Posterior cingulate gyrus (tissue), 11 donors: ENCODE results near the gene ABI2.
"Not testable (repeated sequence)": the region's sequence is repeated elsewhere in the genome, so short reads cannot be mapped to it uniquely, and the experiment has no call there.

Experiments
- DNase-seq, 10 donors: peaks; one replicate each; pipeline versions ENCODE4 v3.0.0 to v3.0.0-alpha.2; 2020 to 2021; ENCODE audit warnings: mixed read lengths in 3 of 10
- intact Hi-C: fragments of 100-400 bp; cut with DNase I; formaldehyde crosslinking; loops from one replicate; pipeline ENCODE4 v1.15.1; 2023

ABI2 gene

DNA sequence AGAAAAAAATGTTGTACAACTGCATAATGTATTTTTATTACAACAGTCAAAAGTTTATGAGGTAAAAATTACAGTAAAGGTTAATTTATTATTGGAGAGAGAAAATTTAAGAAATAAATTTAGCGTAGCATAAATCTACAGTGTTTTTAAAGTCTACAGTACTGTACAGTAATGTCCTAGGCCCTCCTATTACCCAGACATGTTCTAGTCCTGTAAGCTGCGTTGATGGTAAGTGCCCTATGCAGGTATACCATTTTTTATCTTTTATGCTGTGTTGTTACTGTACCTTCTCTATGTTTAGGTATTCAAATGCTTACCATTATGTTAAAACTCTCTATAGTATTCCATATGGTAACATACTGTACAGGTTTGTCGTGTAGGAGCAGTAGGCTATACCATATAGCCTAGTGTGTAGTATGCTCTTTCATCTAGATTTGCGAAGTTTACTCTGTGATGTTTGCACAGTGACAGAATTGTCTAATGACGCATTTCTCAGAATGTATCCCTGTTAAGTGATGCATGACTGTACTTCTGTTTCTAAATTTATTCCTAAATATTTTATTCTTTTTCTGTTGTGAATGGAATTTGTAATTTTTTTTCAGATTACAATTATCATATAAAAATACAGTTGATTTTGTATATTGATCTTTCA is 24.5 kb downstream of the ABI2 start:
- no peak for DNase-seq
- intact Hi-C loops = no loop called here

DNA sequence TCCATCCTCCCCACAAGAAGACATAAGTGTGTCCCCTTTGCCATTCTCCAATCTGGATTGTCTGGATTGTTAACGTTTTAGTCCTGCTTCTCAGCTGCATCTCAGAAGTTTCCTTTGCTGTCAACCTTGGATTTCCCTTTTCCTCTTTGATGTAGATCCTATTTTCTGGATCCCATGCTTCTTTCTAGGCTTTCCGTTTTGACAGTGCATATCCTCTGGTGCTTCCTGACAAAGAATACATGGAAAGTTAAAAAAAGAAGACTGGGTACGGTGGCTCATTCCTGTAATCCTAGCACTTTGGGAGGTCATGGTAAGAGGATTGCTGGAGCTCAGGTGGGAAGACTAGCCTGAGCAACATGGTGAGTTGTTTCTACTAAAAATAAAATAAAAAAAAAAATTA is 26.8 kb downstream of the ABI2 start:
- DNase-seq = no peak
- intact Hi-C loops = no loop called here

DNA sequence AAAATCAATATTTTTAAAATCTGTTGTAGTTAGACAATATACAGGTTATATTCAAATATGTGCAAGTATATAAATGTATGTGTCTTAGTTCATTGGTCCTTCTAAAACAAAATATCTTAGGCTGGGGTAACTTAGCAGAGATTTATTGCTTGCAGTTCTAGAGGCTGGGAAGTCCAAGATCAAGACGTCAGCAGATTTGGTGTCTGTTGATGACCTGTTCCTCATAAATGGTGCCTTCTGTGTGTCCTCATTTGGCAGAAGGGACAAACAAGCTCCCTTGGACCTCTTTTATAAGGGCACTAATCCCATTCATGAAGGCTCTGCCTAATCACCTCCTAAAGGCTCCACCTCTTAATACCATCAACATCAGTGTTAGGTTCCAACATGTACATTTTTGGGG is 31.3 kb downstream of the ABI2 start:
- intact Hi-C loops = no loop called here

DNA sequence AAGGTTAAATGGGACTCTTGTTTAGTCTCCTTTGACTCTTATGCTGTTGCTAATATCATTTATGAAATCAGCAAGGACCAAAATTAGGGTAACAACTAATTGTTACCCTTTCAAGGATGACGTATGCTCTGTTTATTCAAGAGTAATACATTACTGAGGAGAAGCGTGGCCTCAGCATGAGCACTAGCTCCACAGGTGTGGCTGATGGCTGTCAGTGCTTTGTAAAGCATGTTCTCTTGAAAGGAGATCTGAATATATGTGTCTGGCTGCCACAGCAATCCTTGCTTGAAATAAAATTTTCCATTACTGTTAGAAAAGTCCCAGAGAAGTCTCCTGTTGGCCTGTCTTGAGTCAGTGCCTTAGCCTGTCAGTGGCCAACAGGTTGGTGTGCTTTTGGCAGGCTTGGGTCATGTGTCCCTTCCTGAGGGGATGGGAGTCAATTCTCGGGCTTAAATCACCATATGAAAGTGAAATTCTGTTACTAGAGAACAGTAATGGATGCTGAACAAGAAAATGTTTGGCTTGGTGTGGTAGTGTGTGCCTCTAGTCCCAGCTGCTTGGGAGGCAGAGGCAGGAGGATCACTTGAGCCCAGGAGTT is 32.7 kb downstream of the ABI2 start:
- intact Hi-C loops = no loop called here
- DNase-seq = no peak

More for the DNA sequence above, 31.3 kb downstream of the ABI2 start:
- DNase-seq = no peak

DNA sequence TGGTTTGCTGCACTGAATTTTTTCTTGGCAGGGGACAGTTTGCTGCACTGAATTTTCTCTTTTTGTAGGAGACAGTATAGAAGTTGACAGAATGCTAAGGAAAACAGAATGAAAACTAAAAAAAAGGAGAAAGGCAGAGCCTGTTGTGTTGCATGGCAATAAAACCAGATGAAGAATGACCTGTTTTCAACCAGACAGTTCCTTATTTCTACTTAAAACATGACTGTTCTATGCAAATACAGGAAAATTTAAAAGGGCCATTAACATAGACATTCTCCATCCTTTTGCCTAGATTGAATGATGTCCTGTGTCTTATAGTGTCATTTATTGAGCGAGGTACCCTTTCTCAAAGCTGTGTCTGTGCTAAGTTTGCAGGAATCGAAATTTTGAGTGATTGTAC is 33.3 kb downstream of the ABI2 start:
- DNase-seq = no peak

DNA sequence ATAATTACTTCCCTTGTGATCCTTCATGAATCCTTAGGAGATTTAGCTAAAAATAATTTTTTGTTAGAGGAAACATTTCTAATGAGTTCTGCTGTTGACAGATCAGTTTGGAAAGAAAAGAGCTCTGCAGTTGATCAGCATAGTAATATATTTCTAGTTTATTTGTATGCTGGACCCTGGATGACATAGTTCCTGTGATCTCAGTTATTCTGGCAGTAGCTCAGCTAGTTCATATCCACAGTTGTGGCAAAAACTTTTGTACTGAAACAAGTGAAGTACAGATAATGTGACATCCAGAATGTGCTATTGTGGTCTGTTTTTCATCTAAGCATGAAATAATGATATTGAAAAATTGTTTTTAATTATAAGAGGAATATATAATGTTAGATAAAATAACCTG is 33.7 kb downstream of the ABI2 start:
- intact Hi-C loops = no loop called here
- no peak for DNase-seq

More for the DNA sequence above, 33.3 kb downstream of the ABI2 start:
- intact Hi-C loops = no loop called here

DNA sequence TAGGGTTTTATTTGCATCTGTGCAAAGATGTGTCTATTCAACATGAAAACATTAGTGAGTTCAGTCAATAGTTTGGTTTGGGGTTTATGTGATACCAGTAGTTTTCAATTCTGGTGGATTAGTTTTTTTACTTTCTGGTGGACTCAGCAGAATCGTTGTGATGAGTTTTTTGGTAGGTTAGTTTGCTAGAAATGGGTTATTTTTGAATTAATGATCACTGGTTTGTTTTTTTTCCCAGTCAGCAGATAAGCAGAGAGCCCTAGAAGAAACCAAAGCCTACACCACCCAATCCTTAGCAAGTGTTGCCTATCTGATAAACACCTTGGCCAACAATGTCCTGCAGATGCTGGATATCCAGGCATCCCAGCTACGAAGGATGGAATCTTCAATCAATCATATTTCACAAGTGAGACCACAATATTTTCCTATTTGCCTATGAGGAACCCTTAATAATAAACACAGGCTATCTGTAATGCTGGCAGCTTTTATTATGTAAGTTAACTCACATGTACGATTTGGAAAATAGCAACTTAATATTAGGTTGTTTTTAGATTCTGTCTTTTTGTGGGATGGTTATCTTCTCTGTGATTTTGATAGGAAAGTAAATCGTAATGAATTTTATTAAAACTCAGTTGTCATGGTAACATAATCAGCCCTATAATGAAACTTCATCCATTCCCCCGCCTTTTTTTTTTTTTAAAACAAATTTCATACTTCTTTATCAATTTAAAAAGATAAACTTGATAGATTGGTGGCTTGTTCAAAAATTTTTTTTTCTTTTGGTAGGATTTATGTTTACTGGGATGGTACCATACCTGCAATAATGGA is 38.7 kb downstream of the ABI2 start:
- intact Hi-C loops = no loop called here
- no peak for DNase-seq

DNA sequence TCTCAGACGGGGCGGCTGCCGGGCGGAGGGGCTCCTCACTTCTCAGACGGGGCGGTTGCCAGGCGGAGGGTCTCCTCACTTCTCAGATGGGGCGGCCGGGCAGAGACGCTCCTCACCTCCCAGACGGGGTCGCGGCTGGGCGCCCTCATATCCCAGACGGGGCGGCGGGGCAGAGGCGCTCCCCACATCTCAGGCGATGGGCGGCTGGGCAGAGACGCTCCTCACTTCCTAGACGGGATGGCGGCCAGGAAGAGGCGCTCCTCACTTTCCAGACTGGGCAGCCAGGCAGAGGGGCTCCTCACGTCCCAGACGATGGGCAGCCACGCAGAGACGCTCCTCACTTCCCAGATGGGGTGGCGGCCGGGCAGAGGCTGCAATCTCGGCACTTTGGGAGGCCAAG is 44.5 kb downstream of the ABI2 start:
- intact Hi-C loops, DNase-seq: not testable (repeated sequence)

DNA sequence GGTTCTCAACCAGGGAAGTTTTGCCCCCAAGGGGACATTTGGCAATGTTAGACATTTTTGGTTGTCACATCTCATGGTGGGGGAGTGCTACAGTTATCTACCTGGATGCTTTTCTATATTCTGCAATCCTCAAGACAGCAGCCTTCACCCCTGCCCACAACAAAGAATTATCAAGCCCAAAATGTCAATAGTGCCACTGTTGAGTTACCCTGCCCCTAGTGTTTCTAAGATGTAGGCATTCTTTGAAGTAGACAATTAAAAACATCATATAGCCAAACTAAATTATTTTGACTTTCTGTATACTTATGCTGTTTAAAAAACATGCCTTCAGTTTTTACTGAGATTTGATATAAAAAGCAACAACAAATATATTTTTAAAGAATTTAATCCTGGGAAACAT is 48.0 kb downstream of the ABI2 start:
- intact Hi-C loops = no loop called here
- no peak for DNase-seq

DNA sequence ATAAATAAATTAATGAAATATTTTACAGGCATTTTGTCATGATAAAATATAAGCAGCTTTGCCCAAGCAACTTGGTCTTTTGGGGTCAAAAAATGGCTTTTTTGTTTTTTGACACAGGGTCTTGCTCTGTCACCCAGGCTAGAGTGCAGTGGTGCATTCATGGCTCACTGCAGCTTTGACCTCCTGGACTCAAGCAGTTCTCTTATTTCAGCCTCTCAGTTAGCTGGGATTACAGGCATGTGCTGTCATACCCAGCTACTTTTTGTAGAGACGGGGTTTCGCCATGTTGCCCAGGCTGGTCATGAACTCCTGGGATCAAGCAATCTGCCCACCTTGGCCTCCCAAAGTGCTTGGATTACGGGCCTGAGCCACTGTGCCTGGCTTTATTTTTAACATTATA is 51.0 kb downstream of the ABI2 start:
- intact Hi-C loops = no loop called here
- no peak for DNase-seq

DNA sequence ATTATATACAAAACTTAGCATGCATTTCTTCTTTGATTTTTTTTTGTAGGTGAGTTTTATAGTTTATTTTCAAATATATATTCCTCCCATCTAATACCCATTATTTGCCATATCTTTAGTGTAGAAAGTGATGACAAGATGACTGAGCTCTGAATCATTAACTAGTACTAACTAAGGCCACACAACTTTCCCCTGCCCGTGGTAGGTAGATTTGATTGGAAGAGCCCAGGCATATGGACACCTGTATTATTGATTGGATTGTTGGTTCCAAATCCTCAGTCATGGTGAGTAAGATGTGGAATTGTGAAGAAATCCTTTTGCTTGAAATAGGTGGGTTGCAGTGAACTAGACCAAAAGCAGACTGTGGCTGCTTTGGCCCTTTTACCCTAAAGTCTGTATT is 54.8 kb downstream of the ABI2 start:
- DNase-seq = no peak

DNA sequence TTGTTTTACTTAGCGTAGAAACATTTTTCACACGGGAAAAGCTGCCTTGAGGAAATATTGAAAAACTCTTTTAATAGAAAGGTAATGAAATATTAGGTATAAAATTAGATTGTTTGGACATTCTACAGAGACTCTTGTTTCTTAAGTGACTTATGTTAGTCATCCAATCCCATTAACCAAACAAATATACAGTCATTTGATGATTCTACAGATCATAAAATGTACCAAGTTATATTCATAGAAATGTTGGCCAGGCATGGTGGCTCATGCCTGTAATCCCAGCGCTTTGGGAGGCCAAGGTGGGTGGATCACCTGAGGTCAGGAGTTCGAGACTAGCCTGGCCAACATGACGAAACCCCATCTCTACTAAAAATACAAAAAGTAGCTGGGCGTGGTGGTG is 60.0 kb downstream of the ABI2 start:
- intact Hi-C loops, DNase-seq: not testable (repeated sequence)

More for the DNA sequence above, 54.8 kb downstream of the ABI2 start:
- intact Hi-C loops = no loop called here

DNA sequence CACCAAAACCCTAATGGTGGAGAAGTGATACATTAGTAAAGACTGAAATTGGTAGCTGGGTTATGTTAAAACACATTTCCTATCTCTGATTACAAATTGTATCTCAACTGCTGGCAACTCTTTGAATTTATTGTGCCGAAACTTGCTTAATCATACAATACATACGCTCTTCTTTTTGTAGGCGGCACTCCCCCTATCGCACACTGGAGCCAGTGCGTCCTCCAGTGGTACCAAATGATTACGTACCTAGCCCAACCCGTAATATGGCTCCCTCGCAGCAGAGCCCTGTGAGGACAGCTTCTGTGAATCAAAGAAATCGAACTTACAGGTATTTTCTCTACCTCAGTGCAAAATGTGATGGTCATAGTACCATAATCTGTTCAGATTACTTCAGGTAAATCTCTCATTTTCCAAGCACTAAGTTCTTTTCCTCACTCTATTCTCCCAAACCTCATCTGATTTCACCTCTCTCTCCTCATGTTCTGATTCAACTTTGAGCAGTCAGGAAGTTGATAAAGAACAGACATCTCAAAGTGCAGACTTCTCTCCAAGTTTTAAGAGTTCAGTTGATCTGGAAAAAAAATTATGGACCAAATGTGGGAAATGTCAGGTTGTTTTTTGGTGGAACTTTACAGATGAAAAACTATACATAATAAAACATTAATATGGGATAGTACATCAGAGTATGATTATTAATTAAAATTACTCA is 66.5 kb downstream of the ABI2 start:
- no peak for DNase-seq
- intact Hi-C loops = no loop called here

DNA sequence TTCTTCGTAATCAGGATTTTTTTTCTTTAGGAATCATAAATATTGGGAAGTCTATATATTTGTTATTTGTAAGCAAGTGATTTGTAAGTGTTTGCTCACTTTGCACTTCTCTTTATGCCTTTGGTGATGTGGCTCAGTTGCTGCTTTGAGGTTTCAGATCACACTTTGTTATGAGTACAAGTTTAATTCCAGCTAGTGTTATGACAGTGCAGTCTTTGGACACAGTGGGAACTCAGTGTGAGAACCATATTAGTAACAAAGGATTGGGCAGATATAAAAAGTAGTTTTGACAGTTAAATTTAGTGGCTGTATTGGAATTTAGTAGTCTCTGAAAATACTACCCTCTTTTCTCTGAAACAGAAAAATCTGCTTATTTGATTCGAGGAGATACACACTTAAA is 67.7 kb downstream of the ABI2 start:
- intact Hi-C loops = no loop called here

DNA sequence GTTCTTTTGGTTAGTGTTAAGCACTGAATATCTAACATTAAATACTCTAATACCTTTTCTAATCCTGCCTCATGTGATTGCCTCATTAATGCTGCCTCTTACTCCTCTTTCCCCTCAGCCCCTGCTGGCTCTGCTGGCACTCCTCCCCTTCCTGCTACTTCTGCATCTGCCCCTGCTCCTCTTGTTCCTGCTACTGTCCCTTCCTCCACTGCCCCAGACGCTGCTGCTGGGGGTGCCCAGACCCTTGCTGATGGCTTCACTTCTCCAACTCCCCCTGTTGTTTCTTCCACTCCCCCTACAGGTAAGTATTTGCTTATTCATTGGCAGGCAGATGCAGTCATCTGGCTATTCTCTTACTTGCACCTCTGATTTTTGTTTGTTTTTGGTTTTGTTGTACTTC is 68.5 kb downstream of the ABI2 start:
- no peak for DNase-seq
- intact Hi-C loops = no loop called here

More for the DNA sequence above, 67.7 kb downstream of the ABI2 start:
- DNase-seq = no peak

DNA sequence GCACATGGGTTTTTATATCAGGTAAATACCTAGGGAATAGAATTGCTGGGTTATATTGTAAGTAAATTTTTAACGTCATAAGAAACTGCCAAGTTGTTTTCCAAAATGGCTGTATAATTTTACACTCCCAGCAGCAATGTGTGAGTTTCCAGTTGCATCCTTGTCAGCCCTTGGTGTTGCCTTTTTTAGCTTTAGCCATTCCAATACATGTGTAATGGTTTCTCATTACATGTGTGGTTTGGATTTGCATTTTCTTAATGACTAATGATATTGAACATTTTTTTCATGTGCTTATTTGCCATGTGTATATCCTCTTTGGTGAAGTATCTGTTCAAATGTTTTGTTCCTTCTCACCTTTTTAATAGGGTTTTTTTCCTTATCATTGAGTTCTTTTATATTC is 70.8 kb downstream of the ABI2 start:
- intact Hi-C loops = no loop called here
- no peak for DNase-seq

DNA sequence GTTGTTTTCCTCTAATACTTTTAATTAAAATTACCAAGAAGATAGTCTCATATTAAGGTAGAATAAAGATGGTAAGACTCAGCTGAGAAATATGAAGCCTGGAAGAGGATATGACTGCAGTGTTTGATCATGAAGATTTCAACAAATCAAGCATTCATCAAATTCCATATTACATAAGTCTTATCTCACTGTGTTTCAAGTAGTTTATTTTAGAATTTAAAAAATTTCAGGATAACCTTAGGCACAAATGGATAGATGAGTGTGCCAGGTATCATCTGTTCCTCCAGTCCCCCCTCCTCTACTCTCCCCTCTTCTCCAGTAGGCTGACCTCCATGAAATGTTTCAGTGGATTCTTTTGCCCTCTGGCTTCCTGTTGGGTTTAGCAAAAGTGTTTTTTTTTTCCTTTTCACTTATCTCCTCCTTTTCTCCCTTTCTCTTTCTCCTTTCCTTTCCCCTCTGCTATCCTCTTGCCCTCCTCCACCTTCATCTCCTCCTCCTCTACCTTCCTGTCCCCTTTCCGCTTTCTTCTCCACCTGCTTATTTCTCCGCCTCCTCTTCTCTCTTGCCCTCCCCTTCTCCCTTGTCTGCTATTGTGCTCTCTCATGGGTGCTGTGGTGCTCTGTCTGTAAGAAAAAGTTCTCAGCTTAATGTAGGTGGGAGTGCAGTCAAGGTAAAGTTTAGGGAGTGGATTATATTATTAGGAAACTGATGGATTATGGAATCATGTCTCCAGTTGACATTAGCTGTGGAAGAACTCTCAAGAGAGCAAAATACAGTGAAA is 72.8 kb downstream of the ABI2 start:
- DNase-seq = no peak
- intact Hi-C loops = no loop called here

DNA sequence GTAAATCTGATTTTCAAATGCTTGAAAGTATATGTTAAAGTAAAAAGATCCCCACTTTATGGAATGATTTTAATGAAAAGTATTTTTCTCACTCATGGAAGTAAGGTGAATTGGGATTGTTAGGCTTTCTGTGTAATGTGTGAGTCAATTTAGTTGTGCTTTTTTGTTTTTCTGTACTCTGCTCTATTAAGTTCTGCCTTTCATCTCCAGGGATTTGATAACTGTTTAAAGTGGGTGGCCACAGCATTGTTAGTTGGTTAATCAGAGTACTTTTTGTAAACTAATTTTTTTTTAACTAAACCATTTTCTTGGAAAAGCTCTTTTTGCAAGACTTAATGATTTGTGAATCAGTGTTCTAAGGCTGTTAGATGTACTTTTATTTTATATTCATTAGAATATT is 76.8 kb downstream of the ABI2 start:
- intact Hi-C loops = no loop called here
- DNase-seq = no peak

DNA sequence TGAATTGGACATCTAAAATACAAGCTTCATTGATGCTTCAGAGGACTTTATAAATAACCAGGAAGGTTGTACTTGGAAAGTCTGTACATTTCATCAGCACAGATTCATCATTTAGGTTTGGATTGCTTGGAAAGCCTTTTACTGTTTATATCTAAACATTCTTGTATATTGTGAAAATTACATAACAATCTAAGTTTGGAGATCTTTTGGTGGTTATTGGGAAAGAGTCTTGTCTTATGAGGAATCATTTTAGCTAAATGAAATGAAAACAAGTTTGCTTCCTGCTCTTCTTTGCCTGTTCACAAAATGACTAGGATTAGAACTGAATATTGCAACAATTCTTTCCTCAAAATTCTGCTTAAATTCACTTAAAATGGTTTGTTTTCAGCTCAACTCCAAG is 79.3 kb downstream of the ABI2 start:
- intact Hi-C loops = no loop called here
- DNase-seq = no peak

DNA sequence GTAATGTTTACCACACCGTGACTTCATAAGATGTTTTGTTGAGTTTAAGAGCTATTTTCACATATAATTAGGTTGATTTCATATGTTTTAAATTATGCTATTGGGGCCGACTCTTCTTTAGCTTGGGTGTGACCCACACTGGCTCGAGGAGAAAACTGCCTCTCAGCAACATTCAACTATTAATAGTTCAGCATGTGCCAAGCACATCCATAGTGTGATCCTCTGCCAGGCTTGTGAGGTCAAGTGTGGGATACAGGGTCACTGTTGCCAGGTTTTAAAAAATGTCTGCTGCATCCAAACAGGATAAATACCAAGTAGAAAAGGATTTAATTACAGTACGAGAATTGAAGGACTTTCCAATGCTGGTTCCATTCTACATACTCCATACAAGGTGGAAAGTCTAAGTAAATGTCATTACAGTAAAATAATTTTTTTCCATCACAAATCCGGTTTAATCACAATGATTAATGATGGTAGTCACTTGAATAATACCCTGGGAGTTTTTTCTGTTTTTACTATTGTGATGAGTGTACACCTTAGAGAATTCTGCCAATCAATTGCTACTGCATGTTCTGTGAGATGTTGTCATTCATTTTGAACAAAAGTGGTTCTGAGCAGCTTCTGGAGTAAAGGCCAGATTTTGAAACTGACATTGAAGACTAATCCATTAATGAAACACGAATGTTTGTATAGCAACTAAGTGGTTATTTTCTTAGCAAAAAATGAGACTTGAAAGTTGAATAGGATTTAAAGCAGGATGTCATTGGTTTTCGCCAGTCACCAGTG is 84.5 kb downstream of the ABI2 start:
- intact Hi-C loops = no loop called here
- no peak for DNase-seq
